ENCODE results near the gene WNT11.

DNA sequence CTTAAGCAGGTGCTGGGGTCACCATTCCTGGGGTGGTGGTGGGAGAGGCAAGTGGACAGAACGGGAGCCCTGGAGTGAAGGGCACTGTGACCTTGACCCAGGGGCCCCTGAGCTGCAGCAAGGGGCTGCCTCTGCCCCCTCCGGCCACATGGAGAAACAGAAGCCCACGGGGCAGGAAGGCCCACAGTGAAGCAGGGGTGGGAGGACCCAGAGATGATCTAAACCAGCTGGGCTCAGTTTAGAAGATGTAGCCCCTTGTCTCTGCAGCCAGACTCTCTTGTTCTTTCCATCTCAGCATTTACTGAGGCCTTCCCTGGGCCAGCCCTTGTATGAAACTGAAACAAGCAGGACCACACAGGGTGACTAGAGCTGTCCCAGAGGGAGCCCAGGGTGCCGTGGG is 30.5 kb downstream of the WNT11 start:
- TF ChIP-seq GATA2 (IDR thresholded peaks at IDR 0.05; ENCODE audit: low read depth, low read length) (no peak), GATA3 (IDR thresholded peaks at IDR 0.05; ENCODE audit: low read depth, low read length) (no peak)
